H9 (cell line): ENCODE measurements around the gene PAH. TPM values are rescaled to one million over a fixed set of nuclear protein-coding genes. Genes with fewer than 3 reads are reported as not detected.

Experiments used
- DNase-seq: peaks from one replicate; pipeline ENCODE4 v3.0.0-alpha.2; 2017
- H2AFZ ChIP-seq: one replicate; pipeline ENCODE4 v1.6.1; 2013; ENCODE audit warnings: mild to moderate bottlenecking, low read length, control low read depth, moderate library complexity
- H2AK5ac ChIP-seq: 2 replicates; pipeline ENCODE4 v1.6.1; 2013; ENCODE audit warnings: low read length, control low read depth, mixed read lengths; ENCODE audit not compliant: insufficient read length
- H2BK120ac ChIP-seq: one replicate; pipeline ENCODE4 v1.6.1; 2013; ENCODE audit warnings: low read depth, mild to moderate bottlenecking, low read length, control low read depth, inconsistent platforms; ENCODE audit not compliant: poor library complexity, severe bottlenecking
- H2BK12ac ChIP-seq: 2 replicates; pipeline ENCODE4 v1.6.1; 2013; ENCODE audit warnings: low read length, control low read depth, mixed read lengths, low read depth; ENCODE audit not compliant: insufficient read length
- H2BK15ac ChIP-seq: 2 replicates; pipeline ENCODE4 v1.6.1; 2013; ENCODE audit warnings: low read depth, low read length, control low read depth
- H2BK20ac ChIP-seq: one replicate; pipeline ENCODE4 v1.6.1; 2013; ENCODE audit warnings: low read depth, mild to moderate bottlenecking, low read length, control low read depth, inconsistent platforms; ENCODE audit not compliant: poor library complexity, severe bottlenecking
- H2BK5ac ChIP-seq: 2 replicates; pipeline ENCODE4 v1.6.1; 2013; ENCODE audit warnings: low read length, control low read depth, mixed read lengths; ENCODE audit not compliant: insufficient read length
- H3K14ac ChIP-seq: 2 replicates; pipeline ENCODE4 v1.6.1; 2013; ENCODE audit warnings: low read length, control low read depth; ENCODE audit not compliant: insufficient read depth
- H3K18ac ChIP-seq: 2 replicates; pipeline ENCODE4 v1.6.1; 2013; ENCODE audit warnings: low read depth, mild to moderate bottlenecking, mixed read lengths, low read length, control low read depth; ENCODE audit not compliant: insufficient read length
- H3K23ac ChIP-seq: 2 replicates; pipeline ENCODE4 v1.6.1; 2013; ENCODE audit warnings: low read length, control low read depth, mixed read lengths, low read depth; ENCODE audit not compliant: insufficient read length
- H3K23me2 ChIP-seq: 2 replicates; pipeline ENCODE4 v1.6.1; 2013; ENCODE audit warnings: low read depth, mild to moderate bottlenecking, mixed read lengths, low read length, control low read depth; ENCODE audit not compliant: insufficient read length, poor library complexity, severe bottlenecking
- H3K27ac ChIP-seq: 2 replicates; pipeline ENCODE4 v1.5.1; 2013; ENCODE audit warnings: low read length, control low read depth, mixed read lengths, low read depth; ENCODE audit not compliant: insufficient read length
- H3K27me3 ChIP-seq: 2 replicates; pipeline ENCODE4 v1.6.1; 2013; ENCODE audit warnings: low read length, control low read depth, inconsistent platforms; ENCODE audit not compliant: insufficient read depth
- H3K4ac ChIP-seq: 2 replicates; pipeline ENCODE4 v1.6.1; 2013; ENCODE audit warnings: low read depth, mild to moderate bottlenecking, control low read depth, inconsistent platforms, low read length, moderate library complexity
- H3K4me1 ChIP-seq: 2 replicates; pipeline ENCODE4 v1.6.1; 2013; ENCODE audit warnings: low read length, control low read depth, inconsistent platforms; ENCODE audit not compliant: insufficient read depth
- H3K4me2 ChIP-seq: 2 replicates; pipeline ENCODE4 v1.6.1; 2013; ENCODE audit warnings: low read length, control low read depth, mixed read lengths; ENCODE audit not compliant: insufficient read length, insufficient read depth
- H3K56ac ChIP-seq: 2 replicates; pipeline ENCODE4 v1.6.1; 2013; ENCODE audit warnings: low read depth, mild to moderate bottlenecking, mixed read lengths, low read length, control low read depth; ENCODE audit not compliant: insufficient read length
- H3K79me1 ChIP-seq: 2 replicates; pipeline ENCODE4 v1.6.1; 2013; ENCODE audit warnings: low read depth, mild to moderate bottlenecking, moderate library complexity, low read length, control low read depth, inconsistent platforms; ENCODE audit not compliant: insufficient read depth, poor library complexity, severe bottlenecking
- H3K79me2 ChIP-seq: 2 replicates; pipeline ENCODE4 v1.6.1; 2013; ENCODE audit warnings: low read length, control low read depth, inconsistent platforms; ENCODE audit not compliant: insufficient read depth
- H3K9ac ChIP-seq: 2 replicates; pipeline ENCODE4 v1.6.1; 2013; ENCODE audit warnings: low read length, control low read depth, mixed read lengths; ENCODE audit not compliant: insufficient read length; ENCODE audit errors: extremely low read depth
- H3K9me3 ChIP-seq: one replicate; pipeline ENCODE4 v1.6.1; 2013; ENCODE audit warnings: low read depth, low read length, inconsistent platforms; ENCODE audit not compliant: control insufficient read depth
- H3T11ph ChIP-seq: one replicate; pipeline ENCODE4 v1.6.1; 2013; ENCODE audit warnings: mild to moderate bottlenecking, low read length, control low read depth, inconsistent platforms
- H4K20me1 ChIP-seq: one replicate; pipeline ENCODE4 v1.6.1; 2013; ENCODE audit not compliant: control insufficient read depth, insufficient read length, insufficient read depth
- H4K5ac ChIP-seq: 2 replicates; pipeline ENCODE4 v1.6.1; 2013; ENCODE audit warnings: low read depth, mild to moderate bottlenecking, mixed read lengths, low read length, control low read depth; ENCODE audit not compliant: insufficient read length
- H4K8ac ChIP-seq: replicated peaks from 2 replicates; pipeline ENCODE4 v1.6.1; 2013; ENCODE audit warnings: low read length, control low read depth, mixed read lengths, low read depth; ENCODE audit not compliant: insufficient read length
- H4K91ac ChIP-seq: 2 replicates; pipeline ENCODE4 v1.6.1; 2013; ENCODE audit warnings: low read depth, mild to moderate bottlenecking, moderate library complexity, mixed read lengths, low read length, control low read depth; ENCODE audit not compliant: insufficient read length
- H3K27ac Mint-ChIP-seq, 3 experiments: 2 replicates in 2 of 3; 3 replicates in 1 of 3; pipeline ENCODE4 v1.8.0; 2020 to 2021; ENCODE audit warnings: mixed read lengths in 3 of 3, mild to moderate bottlenecking in 1 of 3, moderate library complexity in 1 of 3
- H3K27me3 Mint-ChIP-seq: 2 replicates; pipeline ENCODE4 v1.8.0; 2021; ENCODE audit warnings: low read depth, mild to moderate bottlenecking, moderate library complexity, mixed read lengths
- H3K36me3 Mint-ChIP-seq, 3 experiments: 2 replicates in 2 of 3; 3 replicates in 1 of 3; pipeline ENCODE4 v1.8.0; 2020 to 2021; ENCODE audit warnings: low read depth in 3 of 3, mixed read lengths in 3 of 3; ENCODE audit not compliant: insufficient read depth in 1 of 3
- H3K4me1 Mint-ChIP-seq, 2 experiments: 2 replicates each; pipeline ENCODE4 v1.8.0; 2020; ENCODE audit warnings: mixed read lengths in 2 of 2
- H3K4me3 Mint-ChIP-seq, 2 experiments: 2 replicates in 1 of 2; 3 replicates in 1 of 2; pipeline ENCODE4 v1.8.0; 2020 to 2021; ENCODE audit warnings: mild to moderate bottlenecking in 2 of 2, mixed read lengths in 2 of 2, moderate library complexity in 1 of 2
- H3K9me3 Mint-ChIP-seq, 2 experiments: 2 replicates in 1 of 2; 3 replicates in 1 of 2; pipeline ENCODE4 v1.8.0; 2020; ENCODE audit warnings: mild to moderate bottlenecking in 2 of 2, mixed read lengths in 2 of 2, moderate library complexity in 1 of 2
- CTCF ChIP-seq: fragments of 200-600 bp; sonication (generic); conservative IDR thresholded peaks from 3 replicates; pipeline ENCODE4 v1.8.0; 2021; ENCODE audit warnings: antibody characterized with exemption, mild to moderate bottlenecking
- total RNA-seq: library from RNA; stranded (reverse); gene quantifications from 2 replicates; pipeline ENCODE4 v1.2.1, GENCODE V29; 2021

The PAH gene
- total RNA-seq, 1 experiment from 2014 or later, result 6.1 TPM

- Histone ChIP-seq H3K4ac (no peak overlapping the region), H2BK5ac (no peak overlapping the region), H2AK5ac (no peak overlapping the region), H4K8ac (no peak overlapping the region), H3K9me3 (no peaks in the 10 kb centered on the region), H4K20me1 (no peaks in the 10 kb centered on the region), H4K91ac (no peak overlapping the region), H3K79me1 (no peaks in the 10 kb centered on the region), H3K4me1 (no peaks in the 10 kb centered on the region), H3K56ac (no peak overlapping the region), H3K18ac (no peak overlapping the region), H2BK15ac (no peak overlapping the region), H3K79me2 (no peaks in the 10 kb centered on the region), H2AFZ (no peak overlapping the region), H3K23ac (no peak overlapping the region), H3T11ph (no peak overlapping the region), H2BK20ac (no peak overlapping the region), H4K5ac (no peak overlapping the region), H2BK120ac (no peak overlapping the region), H3K27ac (no peak overlapping the region), H3K4me2 (no peak overlapping the region), H2BK12ac (no peak overlapping the region), H3K23me2 (peaks cover 21% of the 10 kb centered on the region), H3K9ac (no peak overlapping the region), H3K27me3 (peaks cover 79% of the 10 kb centered on the region), H3K14ac (no peak overlapping the region)
- H3K27ac Mint-ChIP-seq, result no peak overlapping the region
- DNase-seq, result no peak
- no peak for TF ChIP-seq CTCF
- no peak overlapping the region for H3K4me3 Mint-ChIP-seq
- H3K4me1 Mint-ChIP-seq, result peaks cover 32 to 51% of the 10 kb centered on the region in 2 experiments
- no peaks in the 10 kb centered on the region; a peak in 2 of 7 replicates for H3K36me3 Mint-ChIP-seq
- peaks cover 0 to 3% of the 10 kb centered on the region in 2 experiments; a peak in 2 of 5 replicates for H3K9me3 Mint-ChIP-seq
- H3K27me3 Mint-ChIP-seq, result peaks cover 99% of the 10 kb centered on the region
Measured at GRCh38 chr12:102953221-102953620, 36.2 kb upstream of the PAH start.
